Small intestine (tissue), 7 donors: Measurements from ENCODE around the gene ARL16. TPM values are rescaled to one million over a fixed set of nuclear protein-coding genes. Genes with fewer than 3 reads are reported as not detected.

Experiments used
- DNase-seq, 2 donors: peaks; one replicate each; pipeline versions ENCODE4 v3.0.0 to v3.0.0-alpha.2; 2013
- FAIRE-seq: peaks from 2 replicates; lab custom pipeline; 2012; peaks lifted over from hg19 to GRCh38; lab: Jason Lieb, UNC
- H3K27ac ChIP-seq, 3 donors: one replicate each; pipeline ENCODE4 v1.5.1; 2013; ENCODE audit warnings: low read length in 2 of 3, mild to moderate bottlenecking in 2 of 3, control low read depth in 1 of 3, inconsistent platforms in 1 of 3, low read depth in 1 of 3, moderate library complexity in 1 of 3
- H3K27me3 ChIP-seq, 3 donors: one replicate each; pipeline ENCODE4 v1.6.1; 2013; ENCODE audit warnings: low read length in 3 of 3, inconsistent platforms in 1 of 3; ENCODE audit not compliant: control insufficient read depth in 3 of 3, insufficient read depth in 3 of 3
- H3K36me3 ChIP-seq, 3 donors: one replicate each; pipeline ENCODE4 v1.6.1; 2013; ENCODE audit warnings: low read length in 3 of 3, inconsistent platforms in 1 of 3, low read depth in 1 of 3, mild to moderate bottlenecking in 1 of 3, moderate library complexity in 1 of 3; ENCODE audit not compliant: control insufficient read depth in 3 of 3, insufficient read depth in 2 of 3
- H3K4me1 ChIP-seq, 3 donors: one replicate each; pipeline ENCODE4 v1.6.1; 2013; ENCODE audit warnings: low read length in 2 of 3, inconsistent platforms in 1 of 3, low read depth in 1 of 3, mild to moderate bottlenecking in 1 of 3, moderate library complexity in 1 of 3; ENCODE audit not compliant: control insufficient read depth in 3 of 3, insufficient read depth in 2 of 3
- H3K4me3 ChIP-seq, 3 donors: one replicate each; pipeline ENCODE4 v1.5.1; 2013; ENCODE audit warnings: low read length in 3 of 3, control low read depth in 1 of 3, inconsistent platforms in 1 of 3, low read depth in 1 of 3, mild to moderate bottlenecking in 1 of 3, moderate library complexity in 1 of 3
- H3K9me3 ChIP-seq, 2 donors: one replicate each; pipeline ENCODE4 v1.6.1; 2013; ENCODE audit warnings: low read depth in 1 of 2, low read length in 1 of 2; ENCODE audit not compliant: control insufficient read depth in 2 of 2, insufficient read depth in 1 of 2
- WGBS, 3 donors: extraction: QIAGEN DNeasy Blood & Tissue Kit; methylation state at CpG; one replicate each; pipeline ENCODE4 v1.1.7; 2013; 5-methylcytosine and 5-hydroxymethylcytosine counted together
- polyA plus RNA-seq, 4 donors: library from polyadenylated mRNA; stranded (reverse) in 3 of 4; unstranded in 1 of 4; fragments of 200-250 nt in 3 of 4; fragments of 120-200 nt in 1 of 4; gene quantifications; one replicate each; pipeline versions ENCODE4 v1.2.1 to v1.2.3, GENCODE V29; 2013
- donor health status: healthy with polysubstance abuse.
- donor health status: control.
- donor health status: control.
- donor health status: Bipolar disorder and iron deficiency.
- donor health status: healthy.

The ARL16 gene
- polyA plus RNA-seq, 4 donors = 34.1 to 76.9 (median 51.4) TPM

- DNase-seq (no peak), FAIRE-seq (no peak)
- WGBS, 3 donors = 86 to 90% (median 88%) methylated on average over 30 to 33 of the region's 33 CpGs
- no peak overlapping the region for H3K27ac ChIP-seq
- H3K27me3 ChIP-seq = no peaks in the 10 kb centered on the region
- H3K4me1 ChIP-seq = peaks cover 0 to 7% (median 2%) of the 10 kb centered on the region in 3 donors
- no peaks in the 10 kb centered on the region for H3K9me3 ChIP-seq
- peaks cover 0 to 52% (median 0%) of the 10 kb centered on the region in 3 donors for H3K36me3 ChIP-seq
- H3K4me3 ChIP-seq = no peak overlapping the region
These were observed 36.9 kb upstream of the ARL16 start for GRCh38 chr17:81720267-81721071.

GRCh38 chr17:81719410-81720266 lies 36.0 kb upstream of the ARL16 start:
- no peaks in the 10 kb centered on the region for H3K27me3 ChIP-seq
- H3K4me3 ChIP-seq = no peak overlapping the region
- DNase-seq (no peak), FAIRE-seq (no peak)
- no peaks in the 10 kb centered on the region for H3K9me3 ChIP-seq
- peaks cover 0 to 7% (median 2%) of the 10 kb centered on the region in 3 donors for H3K4me1 ChIP-seq
- H3K36me3 ChIP-seq = peaks cover 0 to 60% (median 0%) of the 10 kb centered on the region in 3 donors
- WGBS, 3 donors = 82 to 91% (median 85%) methylated on average over 32 of the region's 33 CpGs
- H3K27ac ChIP-seq = no peak overlapping the region

GRCh38 chr17:81717766-81718089 lies 34.1 kb upstream of the ARL16 start:
- no peak for FAIRE-seq
- no peaks in the 10 kb centered on the region for H3K27me3 ChIP-seq
- H3K9me3 ChIP-seq = no peaks in the 10 kb centered on the region
- H3K36me3 ChIP-seq = peaks cover 0 to 65% (median 0%) of the 10 kb centered on the region in 3 donors
- WGBS, 3 donors = 94 to 96% (median 95%) methylated on average over 9 of the region's 9 CpGs
- peaks cover 1 to 17% (median 2%) of the 10 kb centered on the region in 3 donors for H3K4me1 ChIP-seq
- no peak overlapping the region for H3K27ac ChIP-seq
- no peak overlapping the region for H3K4me3 ChIP-seq
- no peak for DNase-seq

DNA sequence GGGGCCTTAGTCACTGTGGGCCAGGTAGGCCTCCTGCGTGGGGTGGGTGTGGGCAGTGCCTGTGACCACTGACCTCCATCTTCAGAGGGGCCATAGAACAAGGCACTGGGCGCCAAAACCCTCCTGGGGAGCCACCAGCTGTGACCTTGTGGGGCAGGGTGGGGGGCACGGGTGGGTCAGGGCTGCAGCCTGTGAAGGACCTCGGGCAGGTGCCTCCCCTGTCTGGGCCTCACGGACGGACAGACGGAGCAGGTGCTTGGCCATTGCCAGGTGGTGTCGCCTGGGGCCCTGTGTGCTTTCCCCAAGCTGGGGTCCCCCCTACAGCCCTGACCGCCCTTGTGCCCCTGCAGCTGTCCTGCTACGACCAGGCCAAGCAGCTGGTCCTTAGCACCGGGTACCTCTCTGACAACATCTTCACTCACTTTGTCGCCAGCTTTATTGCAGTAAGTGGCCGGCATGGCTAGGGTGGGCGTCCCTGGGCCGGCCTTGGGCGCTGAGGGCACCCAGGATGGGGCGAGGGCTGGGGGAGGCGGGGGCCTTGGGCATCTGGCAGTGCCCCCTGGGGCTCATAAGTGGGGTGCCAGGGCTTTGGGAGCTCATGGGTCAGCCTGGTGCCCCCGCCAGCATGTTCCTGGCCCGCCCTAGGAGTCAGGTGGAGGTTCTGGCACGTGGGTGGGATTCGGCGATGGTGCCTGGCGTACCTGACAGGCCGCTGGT lies 33.6 kb upstream of the ARL16 start:
- Histone ChIP-seq H3K27ac (no peak overlapping the region), H3K36me3 (peaks cover 0 to 65% (median 0%) of the 10 kb centered on the region in 3 donors), H3K4me3 (no peak overlapping the region), H3K4me1 (peaks cover 2 to 13% (median 2%) of the 10 kb centered on the region in 3 donors), H3K27me3 (no peaks in the 10 kb centered on the region), H3K9me3 (no peaks in the 10 kb centered on the region)
- WGBS, 3 donors = 95 to 96% (median 96%) methylated on average over 24 to 25 of the region's 25 CpGs
- DNase-seq (no peak), FAIRE-seq (no peak)

- Histone ChIP-seq H3K27me3 (no peaks in the 10 kb centered on the region), H3K4me3 (no peak overlapping the region), H3K4me1 (peaks cover 0 to 13% (median 2%) of the 10 kb centered on the region in 3 donors), H3K36me3 (peaks cover 0 to 65% (median 0%) of the 10 kb centered on the region in 3 donors), H3K9me3 (no peaks in the 10 kb centered on the region), H3K27ac (no peak overlapping the region)
- 93 to 95% (median 95%) methylated on average over 11 to 12 of the region's 12 CpGs for WGBS, 3 donors
- FAIRE-seq = no peak
- DNase-seq = no peak
These were observed 33.0 kb upstream of the ARL16 start for GRCh38 chr17:81716674-81716996.

- Histone ChIP-seq H3K4me3 (no peak overlapping the region), H3K27me3 (no peaks in the 10 kb centered on the region), H3K36me3 (peaks cover 0 to 64% (median 0%) of the 10 kb centered on the region in 3 donors), H3K9me3 (no peaks in the 10 kb centered on the region), H3K27ac (no peak overlapping the region), H3K4me1 (peaks cover under 1 to 18% (median 4%) of the 10 kb centered on the region in 3 donors)
- no peak for DNase-seq
- WGBS, 3 donors = 89 to 91% (median 90%) methylated on average over 36 to 43 of the region's 43 CpGs
- FAIRE-seq = no peak
These were observed 32.5 kb upstream of the ARL16 start for GRCh38 chr17:81715872-81716673.

- Histone ChIP-seq H3K4me1 (peaks cover 2 to 26% (median 4%) of the 10 kb centered on the region in 3 donors), H3K36me3 (peaks cover 0 to 56% (median 0%) of the 10 kb centered on the region in 3 donors), H3K9me3 (no peaks in the 10 kb centered on the region), H3K4me3 (no peak overlapping the region), H3K27ac (no peak overlapping the region), H3K27me3 (peaks cover 0 to 2% (median 0%) of the 10 kb centered on the region in 3 donors)
- FAIRE-seq (no peak), DNase-seq (no peak)
- 92% methylated on average over 22 to 32 of the region's 32 CpGs for WGBS, 3 donors
These were observed 31.7 kb upstream of the ARL16 start for GRCh38 chr17:81715107-81715871.
